GM12878 (cell line): ENCODE results near the gene CGN. TPM values are rescaled to one million over a fixed set of nuclear protein-coding genes. Genes with fewer than 3 reads are reported as not detected.

Experiments
- ATAC-seq: fragments of 200-7000 bp; cut with Tn5 transposase; 3 replicates; pipeline ENCODE4 v1.9.1; 2020; ENCODE audit warnings: mild to moderate bottlenecking, moderate library complexity
- BruUV-seq: library from RNA; stranded (reverse); fragments of 400-500 nt; replicated peaks from 2 replicates; lab custom pipeline; 2021; lab: Mats Ljungman, UMichigan
- CTCF ChIA-PET: fragments of 300-600 bp; sonication (Branson Sonifier 250); formaldehyde crosslinking; extraction: SDS; loops from one replicate; lab custom pipeline; 2021; ENCODE audit warnings: inconsistent platforms; lab: Yijun Ruan, JAX
- POLR2A ChIA-PET: fragments of 350-600 bp; formaldehyde crosslinking; extraction: SDS; loops from one replicate; lab custom pipeline; 2021; ENCODE audit warnings: inconsistent platforms; lab: Charles Lee
- RAD21 ChIA-PET: fragments of 300-600 bp; sonication (Branson Sonifier 250); formaldehyde crosslinking; loops from one replicate; lab custom pipeline; 2023; ENCODE audit warnings: antibody characterized with exemption; ENCODE audit not compliant: unreplicated experiment; lab: Charles Lee
- SMC1A ChIA-PET: fragments of 300-600 bp; sonication (Branson Sonifier 250); formaldehyde crosslinking; loops from one replicate; lab custom pipeline; 2023; ENCODE audit not compliant: unreplicated experiment, uncharacterized antibody; lab: Charles Lee
- DNase-seq: peaks from one replicate; pipeline ENCODE4 v3.0.0-alpha.2; 2011; ENCODE audit warnings: low read depth, low spot score
- FAIRE-seq: peaks from 3 replicates; lab custom pipeline; 2011; peaks lifted over from hg19 to GRCh38; lab: Jason Lieb, UNC
- H2AFZ ChIP-seq: 2 replicates; pipeline ENCODE4 v1.6.0; 2011; ENCODE audit warnings: low read depth, low read length, control low read depth; ENCODE audit not compliant: control insufficient read depth
- H3K27ac ChIP-seq: 2 replicates; pipeline ENCODE4 v1.5.1; 2011; ENCODE audit warnings: control low read depth; ENCODE audit not compliant: control insufficient read depth, insufficient read depth
- H3K27me3 ChIP-seq, 2 experiments: replicated peaks in 1 of 2; 2 replicates each; pipeline versions ENCODE4 v1.6.0 to v1.6.1; 2011; ENCODE audit warnings: low read length in 1 of 2; ENCODE audit not compliant: control insufficient read depth in 2 of 2, insufficient read depth in 2 of 2
- H3K36me3 ChIP-seq, 2 experiments: 2 replicates each; pipeline ENCODE4 v1.5.1; 2011; ENCODE audit warnings: low read length in 1 of 2; ENCODE audit not compliant: control insufficient read depth in 2 of 2, insufficient read depth in 2 of 2
- H3K4me1 ChIP-seq: 2 replicates; pipeline ENCODE4 v1.6.1; 2011; ENCODE audit warnings: mild to moderate bottlenecking, low read length, moderate library complexity, mixed read lengths; ENCODE audit not compliant: control insufficient read depth, insufficient read depth
- H3K4me2 ChIP-seq: 2 replicates; pipeline ENCODE4 v1.6.0; 2011; ENCODE audit warnings: control low read depth; ENCODE audit not compliant: control insufficient read depth, insufficient read depth
- H3K4me3 ChIP-seq: fragments of 200-600 bp; sonication (generic); 2 replicates; pipeline ENCODE4 v1.5.1; 2016
- H3K79me2 ChIP-seq: 2 replicates; pipeline ENCODE4 v1.6.0; 2011; ENCODE audit warnings: low read length; ENCODE audit not compliant: control insufficient read depth, insufficient read depth
- H3K9ac ChIP-seq: 2 replicates; pipeline ENCODE4 v1.8.0; 2011; ENCODE audit warnings: low read length, control low read depth, mixed read lengths; ENCODE audit not compliant: control insufficient read depth, insufficient read depth
- H3K9me3 ChIP-seq: replicated peaks from 3 replicates; pipeline ENCODE4 v1.5.1; 2011; ENCODE audit warnings: mild to moderate bottlenecking, low read length; ENCODE audit not compliant: control insufficient read depth, insufficient read depth
- H4K20me1 ChIP-seq: 2 replicates; pipeline ENCODE4 v1.6.0; 2011; ENCODE audit not compliant: control insufficient read depth, insufficient read depth
- CBX5 ChIP-seq: sonication (generic); IDR thresholded peaks from 2 replicates; pipeline ENCODE4 v1.6.1; 2016; ENCODE audit warnings: low read depth, moderate library complexity, mild to moderate bottlenecking, inconsistent platforms
- CTCF ChIP-seq, 3 experiments: IDR thresholded peaks in 2 of 3; conservative IDR thresholded peaks in 1 of 3; 2 replicates each; pipeline ENCODE4 v1.5.1; 2011; ENCODE audit warnings: low read depth in 3 of 3, low read length in 3 of 3, mild to moderate bottlenecking in 3 of 3, control low read depth in 2 of 3, moderate library complexity in 2 of 3, inconsistent platforms in 1 of 3, mixed read lengths in 1 of 3; ENCODE audit not compliant: control insufficient read depth in 2 of 3, insufficient read depth in 1 of 3; ENCODE audit errors: extremely low read depth in 1 of 3
- ZNF24 ChIP-seq: fragments of 450-650 bp; IDR thresholded peaks from 2 replicates; pipeline ENCODE4 v1.6.1; 2017; ENCODE audit warnings: antibody characterized with exemption, mild to moderate bottlenecking
- ZNF592 ChIP-seq: fragments of 450-650 bp; IDR thresholded peaks from 2 replicates; pipeline ENCODE4 v1.6.1; 2017; ENCODE audit warnings: mild to moderate bottlenecking, moderate library complexity
- WGBS: methylation state at CpG from one replicate; pipeline ENCODE4 v1.1.6; 2016; ENCODE audit warnings: low lambda C conversion rate; ENCODE audit not compliant: insufficient replicate concordance, insufficient coverage; ENCODE audit errors: missing lambda C conversion rate; 5-methylcytosine and 5-hydroxymethylcytosine counted together
- in situ Hi-C: fragments of 300-500 bp; cut with MboI; formaldehyde crosslinking; loops from 9 replicates; pipeline ENCODE4 v1.14.3; 2018; ENCODE audit warnings: mixed read lengths
- intact Hi-C: fragments of 100-400 bp; cut with micrococcal nuclease; formaldehyde crosslinking; loops from one replicate; pipeline ENCODE4 v1.14.2; 2022; ENCODE audit not compliant: unreplicated experiment
- polyA plus RNA-seq, 11 experiments: library from polyadenylated mRNA; depleted of rRNA in 4 of 11; unstranded in 6 of 11; stranded (reverse) in 5 of 11; fragments of >200 nt; fragmentation: Nextera tagmentation in 4 of 11; fragmentation: Illumina TruSeq in 1 of 11; extraction: Ambion mirVana in 4 of 11; extraction: Trizol in 1 of 11; gene quantifications; 1 replicate in 1 of 11; 2 replicates in 10 of 11; pipeline versions ENCODE4 v1.2.1 to v1.2.3, GENCODE V29; 2011 to 2016; ENCODE audit warnings: inconsistent platforms in 2 of 11, missing spikeins in 2 of 11, low read depth in 1 of 11
- total RNA-seq, 4 experiments: library from RNA; depleted of rRNA in 3 of 4; stranded (reverse); fragments of >200 nt in 3 of 4; fragmentation: Illumina TruSeq in 1 of 4; extraction: Trizol in 1 of 4; gene quantifications; 2 replicates each; pipeline versions ENCODE4 v1.2.1 to v1.2.3, GENCODE V29; 2013 to 2021

The CGN gene
- total and polyA plus RNA-seq, 10 of the 15 experiments (the other 5 are each of a cell fraction or from before 2014, with no cell fraction given), result 0.11 to 6.5 (median 3.4) TPM

- RAD21 ChIA-PET, result no interaction called here
- H2AFZ ChIP-seq, result no peak overlapping the region
- no TSS peak for BruUV-seq
- H3K27ac ChIP-seq, result no peak overlapping the region
- H3K9me3 ChIP-seq, result no peaks in the 10 kb centered on the region
- H3K9ac ChIP-seq, result no peak overlapping the region
- no peaks in the 10 kb centered on the region for H3K36me3 ChIP-seq
- DNase-seq (no peak), FAIRE-seq (no peak), ATAC-seq (no peak)
- peaks cover 4% of the 10 kb centered on the region; the same call in 1 of the 2 replicates for H3K4me1 ChIP-seq
- no peak for TF ChIP-seq CTCF (IDR thresholded peaks at IDR 0.05 in 2 of 3, conservative IDR thresholded peaks at IDR 0.05 in 1 of 3; ENCODE audit: control insufficient read depth in 2 of 3, extremely low read depth in 1 of 3, insufficient read depth in 1 of 3, low read depth in 3 of 3, low read length in 3 of 3)
- no peak for TF ChIP-seq ZNF24
- TF ChIP-seq ZNF592, result no peak
- TF ChIP-seq CBX5, result no peak
- no peaks in the 10 kb centered on the region for H4K20me1 ChIP-seq
- WGBS, result 58% methylated on average over 8 of the region's 8 CpGs
- SMC1A ChIA-PET, result interaction anchor here (1.0 kb wide), 1 partner anchor 37 kb away, joined by 3 read pairs; no protein-coding TSS in a partner anchor
- no peak overlapping the region for H3K4me2 ChIP-seq
- H3K27me3 ChIP-seq, result no peaks in the 10 kb centered on the region; a peak in 2 of 4 replicates
- POLR2A ChIA-PET, result interaction anchor here (0.6 kb wide), 1 partner anchor 25 kb away, joined by 6 read pairs; no protein-coding TSS in a partner anchor
- intact Hi-C loops (no loop called here), in situ Hi-C loops (no loop called here)
- CTCF ChIA-PET, result interaction anchor here (0.9 to 1.6 kb wide), 4 partner anchors 14 to 279 kb away, joined by 3 to 6 read pairs (median 3); no protein-coding TSS in a partner anchor
- H3K79me2 ChIP-seq, result no peaks in the 10 kb centered on the region
- H3K4me3 ChIP-seq, result no peak overlapping the region
These were observed 68.4 kb downstream of the CGN start for GRCh38 chr1:151579436-151580225.
